Occipital lobe (tissue), 2 donors: ENCODE measurements around the gene PACSIN3. TPM values are rescaled to one million over a fixed set of nuclear protein-coding genes. Genes with fewer than 3 reads are reported as not detected.

ENCODE experiments used
- DNase-seq: peaks from one replicate; lab custom pipeline; 2025; lab: John Stamatoyannopoulos, UW
- total RNA-seq: library from RNA; depleted of rRNA; stranded (reverse); fragments of >200 nt; gene quantifications from one replicate; pipeline ENCODE4 v1.2.3, GENCODE V29; 2014

PACSIN3 gene
- total RNA-seq, 1 donor from 2014 or later: 3.9 TPM

DNA sequence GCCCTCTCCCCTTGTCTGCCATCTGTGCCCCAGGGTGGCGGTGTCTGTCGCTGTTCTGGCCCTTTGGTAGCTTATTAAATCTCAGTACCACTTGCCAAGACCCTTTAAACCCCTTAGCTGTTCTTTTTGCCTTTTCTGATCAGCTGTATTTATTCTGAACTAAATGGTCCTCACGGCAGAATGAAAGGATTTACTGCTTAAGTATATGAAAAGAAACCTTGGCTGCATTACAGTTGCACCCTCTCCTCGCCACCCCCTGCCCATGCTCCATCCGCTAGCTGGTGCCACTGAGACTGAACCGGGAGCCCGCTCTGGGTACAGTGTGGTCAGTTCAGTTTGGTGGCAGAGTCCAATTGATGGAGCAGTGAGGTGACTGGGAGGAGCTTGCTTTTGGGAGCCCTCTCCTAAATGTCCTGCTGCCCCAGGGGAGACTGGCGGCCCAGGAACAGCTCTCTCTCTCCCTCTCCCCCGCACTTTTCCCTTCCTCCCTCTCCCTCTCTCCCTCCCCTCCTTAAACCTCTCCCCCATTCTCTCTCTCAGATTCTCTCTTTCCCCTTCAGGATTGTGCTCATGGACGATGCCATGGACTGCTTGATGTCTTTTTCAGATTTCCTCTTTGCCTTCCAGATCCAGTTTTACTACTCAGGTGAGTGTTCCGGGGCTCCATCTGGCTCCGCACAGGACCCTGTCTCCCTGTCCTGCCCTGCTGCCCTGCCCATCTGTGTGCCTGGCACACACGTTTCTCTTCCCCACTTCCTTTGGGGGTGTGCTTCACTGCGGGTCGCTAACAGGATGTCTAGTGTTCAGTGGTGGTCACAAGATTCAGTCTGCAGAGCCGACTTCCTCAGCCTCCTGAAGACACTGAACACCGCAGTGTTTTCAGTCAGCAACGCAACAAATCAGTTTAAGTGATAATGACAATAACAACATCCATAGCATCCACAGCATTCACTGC is 31.3 kb downstream of the PACSIN3 start:
- no peak for DNase-seq

DNA sequence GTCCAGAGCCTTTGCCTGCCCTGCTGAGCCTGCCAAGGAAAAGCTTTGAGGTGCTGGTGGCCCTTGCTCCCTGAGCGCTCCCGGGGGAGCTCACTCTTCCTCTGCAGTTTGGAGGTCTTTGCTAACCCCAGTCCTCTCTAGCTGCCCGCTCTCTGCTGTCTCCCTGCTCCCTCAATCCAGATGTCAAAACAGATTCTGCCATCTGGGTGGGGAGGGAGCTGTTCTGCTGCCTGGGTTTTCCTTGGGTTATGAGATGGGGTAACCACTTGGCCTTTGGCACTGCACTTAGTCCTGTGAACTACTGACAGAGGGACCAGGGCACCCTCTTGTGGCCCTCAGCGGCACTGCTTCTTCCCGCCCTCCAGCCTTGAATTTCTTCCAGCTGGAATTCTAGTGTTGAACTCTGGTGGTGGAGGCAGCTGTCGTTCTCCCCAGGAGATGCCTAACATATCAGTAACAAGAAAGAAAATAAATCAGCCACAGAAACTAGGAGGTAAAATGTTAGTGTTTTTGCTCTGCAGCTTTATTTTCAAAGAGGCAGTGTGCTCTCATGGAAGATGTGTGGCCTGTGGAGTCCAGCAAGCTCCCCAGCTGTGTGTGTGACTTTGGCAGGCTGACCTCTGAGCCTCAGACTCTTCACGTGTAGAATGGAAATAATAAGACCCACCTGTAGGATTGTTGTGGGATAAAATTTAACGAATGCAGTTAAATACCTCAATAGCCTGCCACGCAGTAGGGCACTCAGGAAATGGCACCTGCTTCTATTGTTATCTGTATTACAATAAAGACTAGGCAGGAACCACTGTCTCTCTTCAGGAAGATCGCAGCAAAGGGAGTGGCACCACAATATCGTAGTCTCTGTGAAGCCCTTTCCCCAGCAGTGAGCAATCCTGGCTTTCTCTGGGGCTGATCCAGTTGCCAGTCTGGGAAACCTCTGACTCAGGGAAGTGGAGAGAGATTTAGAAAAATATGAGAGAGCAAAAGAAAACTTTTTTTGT is 33.0 kb downstream of the PACSIN3 start:
- peak; percentile 73 for DNase-seq

DNA sequence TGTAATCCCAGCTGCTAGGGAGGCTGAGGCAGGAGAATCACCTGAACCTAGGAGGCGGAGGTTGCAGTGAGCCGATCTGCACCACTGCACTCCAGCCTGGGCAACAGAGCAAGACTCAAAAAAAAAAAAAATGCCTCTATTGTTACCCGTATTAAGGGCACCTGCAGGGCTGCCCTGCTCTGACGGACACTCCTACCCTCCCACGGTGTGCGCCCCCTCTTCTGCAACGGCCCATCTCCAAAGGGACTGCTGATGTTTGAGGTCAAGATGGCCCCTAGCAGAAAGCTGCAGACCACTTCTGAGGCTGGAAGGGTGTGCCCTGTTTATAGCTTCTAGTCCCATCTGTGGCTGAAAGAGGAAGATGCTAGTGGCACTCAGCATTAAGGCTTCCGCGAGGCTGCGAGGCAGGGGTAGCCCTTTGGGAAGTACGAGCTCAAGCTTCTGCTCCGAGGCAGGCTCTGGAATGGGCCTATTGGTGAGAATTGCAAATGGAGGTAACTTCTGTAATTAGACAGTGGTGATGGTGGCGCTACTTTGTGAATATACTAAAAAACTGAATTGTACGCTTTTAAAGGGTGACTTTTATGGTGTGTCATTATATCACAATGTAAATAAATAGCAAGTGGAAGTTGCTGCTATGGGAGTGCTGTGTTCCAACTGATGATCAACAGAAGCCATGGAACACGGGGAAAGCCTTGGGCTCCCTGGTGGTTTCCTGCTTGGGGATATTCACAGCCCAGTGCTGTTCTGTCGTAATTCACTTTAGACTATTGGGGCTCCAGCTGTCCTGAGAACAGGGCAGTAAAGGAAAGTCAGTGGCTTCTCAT is 33.9 kb downstream of the PACSIN3 start:
- no peak for DNase-seq

DNA sequence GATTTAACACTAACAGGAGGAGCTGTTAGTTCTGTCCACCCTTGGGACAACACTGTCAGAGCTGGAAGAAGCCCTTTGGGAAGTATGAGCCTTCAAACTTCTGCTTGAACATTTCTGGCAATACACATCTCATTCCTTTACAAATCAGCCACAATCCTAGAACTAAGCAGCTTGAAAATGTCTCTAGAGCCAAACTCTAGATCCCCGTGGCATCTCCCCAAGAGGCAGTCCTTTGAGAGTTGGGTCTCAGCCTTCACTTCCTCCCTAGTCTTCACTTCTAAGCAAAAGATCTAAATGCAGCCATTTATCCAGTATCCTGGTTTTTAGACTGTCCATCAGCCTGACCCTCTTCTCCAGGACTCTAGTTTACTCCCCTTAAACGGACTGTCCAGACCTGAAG is 36.5 kb downstream of the PACSIN3 start:
- DNase-seq: no peak

DNA sequence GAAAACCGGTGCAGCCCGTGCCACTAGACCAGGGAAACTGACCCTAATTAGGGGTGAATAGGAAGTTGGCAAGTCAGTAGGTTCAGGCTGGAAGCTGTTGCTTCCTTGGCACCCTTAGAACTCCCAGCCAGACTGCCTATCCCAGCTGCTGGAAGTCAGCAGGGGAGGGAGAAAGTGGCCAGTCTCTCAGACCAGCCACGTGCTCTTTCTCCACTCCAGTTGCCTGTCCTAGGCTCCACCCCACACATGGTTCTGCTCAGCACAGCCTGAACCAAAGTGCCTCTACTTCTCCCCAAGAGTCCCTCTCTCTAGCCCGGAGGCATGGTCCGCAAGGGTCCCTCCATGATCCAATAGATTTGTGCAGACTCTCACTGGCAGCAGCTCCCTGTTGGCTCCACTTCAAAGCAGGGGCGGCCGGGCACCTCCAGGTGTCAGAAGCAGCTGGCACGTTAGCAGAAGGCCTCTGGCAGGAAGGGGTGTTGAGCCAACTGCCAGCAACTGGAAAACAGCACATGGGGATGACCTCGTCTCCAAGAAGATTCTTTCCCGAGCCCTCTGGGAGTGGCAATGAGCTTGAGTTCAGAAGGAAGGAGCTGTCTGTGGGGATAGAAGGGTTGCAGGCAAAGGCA is 37.2 kb downstream of the PACSIN3 start:
- DNase-seq: no peak

DNA sequence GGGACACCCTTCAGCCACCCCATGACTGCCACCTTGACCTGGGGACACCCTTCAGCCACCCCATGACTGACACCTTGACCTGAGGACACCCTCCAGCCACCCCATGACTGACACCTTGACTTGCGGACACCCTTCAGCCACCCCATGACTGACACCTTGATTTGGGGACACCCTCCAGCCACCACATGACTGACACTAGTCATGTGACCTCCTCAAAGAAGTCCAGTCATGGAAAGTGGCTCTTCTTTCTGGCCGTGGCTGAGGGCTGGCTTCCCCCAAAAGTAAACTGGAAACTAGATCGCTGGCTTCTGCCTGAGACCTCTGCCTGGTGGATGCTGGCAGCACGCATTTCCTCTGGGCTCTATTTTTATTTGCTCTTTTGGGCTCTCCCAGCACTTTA is 38.0 kb downstream of the PACSIN3 start:
- DNase-seq: no peak

DNA sequence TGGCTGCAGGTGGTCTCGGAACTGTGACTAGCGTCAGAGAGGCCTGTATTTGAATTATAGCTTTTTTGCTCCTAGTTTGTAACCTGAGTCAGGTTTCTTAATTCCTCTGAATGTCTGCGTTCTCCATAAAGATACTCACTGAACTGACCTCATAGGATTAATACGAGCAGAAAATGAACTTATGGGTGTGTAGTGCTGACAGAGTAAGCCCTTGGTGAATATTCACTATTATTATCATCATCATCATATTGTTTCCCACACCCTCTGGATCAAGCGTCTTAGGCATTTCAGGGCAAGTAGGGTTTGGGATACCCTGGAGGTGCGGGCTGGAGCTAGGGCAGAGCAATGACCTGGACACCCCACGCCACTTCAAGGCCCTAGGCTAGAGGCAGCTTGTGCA is 38.6 kb downstream of the PACSIN3 start:
- DNase-seq: no peak

DNA sequence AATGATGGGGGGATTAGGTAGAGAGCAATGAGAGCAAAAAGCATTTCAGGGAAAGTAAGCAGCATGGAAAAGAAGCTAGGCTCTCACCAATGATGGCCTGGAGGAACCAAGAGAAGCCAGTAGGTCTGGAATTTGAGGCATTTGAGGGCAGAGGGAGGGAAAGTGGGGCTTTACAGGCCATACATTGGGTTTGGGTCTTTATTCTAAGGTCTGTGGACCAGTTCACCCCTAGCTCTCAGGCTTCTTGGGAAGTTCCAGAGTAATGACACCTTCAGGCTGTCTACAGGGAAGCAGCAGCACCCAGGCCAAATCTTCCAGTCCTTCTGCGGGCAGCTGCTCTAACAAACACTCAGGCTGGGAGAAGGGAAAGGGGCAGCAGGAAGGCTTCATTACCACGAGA is 39.0 kb downstream of the PACSIN3 start:
- DNase-seq: no peak

DNA sequence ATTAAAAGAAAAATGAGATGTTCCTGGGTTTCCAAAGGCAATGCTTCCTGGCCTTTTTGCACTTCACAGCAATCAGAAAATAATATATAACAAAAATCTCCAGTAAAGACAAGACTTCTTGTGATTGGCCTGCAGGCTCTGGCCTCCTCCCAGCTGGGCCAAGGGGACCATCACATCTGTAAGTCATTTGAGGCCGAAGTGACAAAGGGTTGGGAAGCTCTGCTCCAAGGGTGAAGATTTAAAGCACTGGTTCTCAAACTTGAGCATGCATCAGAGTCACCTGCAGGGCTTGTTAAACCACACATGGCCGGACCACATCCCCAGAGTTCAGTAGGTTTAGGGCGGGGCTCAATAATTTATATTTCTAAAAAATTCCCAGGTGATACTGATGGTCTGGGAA is 41.7 kb downstream of the PACSIN3 start:
- DNase-seq: no peak

DNA sequence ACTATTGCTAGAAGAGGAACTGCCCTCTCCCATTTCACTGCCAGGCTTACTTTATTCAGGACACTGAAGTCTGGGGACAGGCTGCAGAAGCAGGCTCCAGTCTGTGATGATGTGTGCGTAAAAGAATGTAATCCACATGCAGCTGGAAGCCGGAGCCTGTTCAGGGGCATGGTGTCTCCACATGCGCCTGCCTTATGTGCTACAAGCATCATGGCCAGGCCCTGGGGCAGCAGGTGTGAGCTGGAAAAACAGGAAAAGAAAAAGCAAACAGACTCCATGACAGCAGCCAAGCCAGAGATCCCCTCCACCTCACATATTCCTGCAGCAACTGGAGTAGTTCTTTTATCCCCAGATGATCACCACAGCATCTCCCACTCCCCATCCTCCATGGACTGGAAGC is 42.9 kb downstream of the PACSIN3 start:
- DNase-seq: no peak

DNA sequence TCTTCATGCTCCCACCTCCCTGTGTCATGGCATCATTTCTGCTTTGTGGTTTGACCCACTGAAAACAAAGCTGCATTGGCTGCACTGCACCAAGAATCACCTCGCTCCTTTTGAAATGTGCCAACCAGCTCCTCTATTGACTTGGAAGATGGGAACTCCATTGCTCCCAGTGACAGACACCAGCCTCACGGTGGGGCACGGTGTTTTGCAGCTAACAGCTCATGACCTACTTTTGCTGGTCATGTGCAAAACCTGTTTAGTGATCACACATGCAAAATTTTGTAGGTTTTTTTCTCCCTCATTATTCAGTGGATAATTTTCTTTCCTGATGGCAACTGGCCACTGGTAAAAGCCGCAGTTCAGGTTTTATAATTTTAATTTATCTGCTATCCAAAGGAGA is 46.4 kb downstream of the PACSIN3 start:
- no peak for DNase-seq

DNA sequence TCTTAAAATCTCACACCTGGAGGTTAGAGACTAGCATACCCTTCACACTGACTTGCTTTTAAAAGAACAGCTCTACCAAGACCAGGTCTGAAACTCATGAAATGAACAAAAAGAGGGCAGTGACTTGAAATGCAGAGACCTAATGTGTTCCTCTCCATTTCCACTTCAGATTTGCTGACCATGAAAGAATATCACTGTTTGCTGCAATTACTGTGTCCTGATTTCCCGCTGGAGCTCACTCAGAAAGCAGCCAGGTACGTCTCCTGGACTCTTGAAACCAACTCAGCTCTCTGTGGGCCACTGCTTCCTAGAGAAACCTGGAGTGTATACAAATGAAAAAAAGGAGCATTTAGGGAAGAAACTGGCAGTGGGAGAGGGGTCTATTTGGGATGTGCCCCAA is 48.8 kb downstream of the PACSIN3 start:
- no peak for DNase-seq

DNA sequence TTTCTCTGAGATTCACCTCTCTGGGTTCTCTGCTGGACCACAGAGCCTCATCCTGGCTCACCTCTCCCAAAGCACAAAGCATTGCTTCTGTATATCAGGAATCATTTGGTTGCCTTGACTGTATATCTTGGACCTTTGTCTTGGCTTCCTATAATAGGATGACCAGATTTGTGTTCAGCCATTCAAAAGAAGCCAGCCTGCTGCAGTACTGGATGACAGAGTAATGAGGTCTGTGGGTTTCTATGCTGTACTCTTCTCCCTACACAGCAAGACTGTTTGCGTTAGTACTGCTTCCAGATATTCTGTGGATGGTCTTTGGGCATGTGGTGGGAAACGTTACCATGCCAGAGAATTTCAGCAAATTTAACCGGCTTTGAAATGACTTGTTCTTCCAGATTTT is 49.3 kb downstream of the PACSIN3 start:
- DNase-seq: no peak

DNA sequence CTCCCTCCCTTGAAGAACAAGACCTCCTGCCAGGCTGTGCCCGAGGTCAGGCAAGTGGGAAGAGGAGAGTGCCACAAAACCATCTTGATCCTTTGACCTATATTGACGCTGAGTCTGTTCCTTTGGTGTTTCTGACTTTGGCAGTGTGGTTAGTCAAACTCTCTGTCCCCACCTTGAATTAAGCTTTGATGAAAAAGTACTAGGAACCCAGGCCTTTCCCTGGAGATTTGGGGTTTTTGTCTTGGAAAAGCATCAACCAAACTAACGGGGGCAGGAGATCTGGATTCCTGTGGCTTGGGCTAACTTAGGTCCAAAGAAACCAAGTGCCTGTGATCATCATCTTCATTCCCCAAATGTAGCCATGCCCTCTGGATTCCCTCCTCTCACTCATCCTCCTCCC is 49.9 kb downstream of the PACSIN3 start:
- DNase-seq: no peak

DNA sequence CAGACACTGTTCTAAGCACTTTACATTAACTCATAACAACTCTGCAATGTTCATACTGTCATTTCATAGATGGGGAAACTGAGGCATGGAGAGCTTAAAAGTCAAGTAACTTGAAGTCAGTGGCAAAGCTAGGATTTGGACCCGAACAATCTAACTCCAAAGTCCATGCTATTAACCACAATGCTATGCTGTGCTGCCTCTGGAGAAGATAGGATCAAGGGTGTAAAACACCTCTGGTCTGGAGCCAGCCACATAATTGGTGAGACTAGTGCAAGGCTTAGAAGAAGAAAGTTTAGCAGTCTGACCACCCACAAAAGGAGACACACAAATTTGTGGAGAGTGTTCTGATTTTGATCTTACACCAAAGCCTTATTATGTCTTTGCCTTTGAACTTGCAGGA is 53.3 kb downstream of the PACSIN3 start:
- DNase-seq: no peak

DNA sequence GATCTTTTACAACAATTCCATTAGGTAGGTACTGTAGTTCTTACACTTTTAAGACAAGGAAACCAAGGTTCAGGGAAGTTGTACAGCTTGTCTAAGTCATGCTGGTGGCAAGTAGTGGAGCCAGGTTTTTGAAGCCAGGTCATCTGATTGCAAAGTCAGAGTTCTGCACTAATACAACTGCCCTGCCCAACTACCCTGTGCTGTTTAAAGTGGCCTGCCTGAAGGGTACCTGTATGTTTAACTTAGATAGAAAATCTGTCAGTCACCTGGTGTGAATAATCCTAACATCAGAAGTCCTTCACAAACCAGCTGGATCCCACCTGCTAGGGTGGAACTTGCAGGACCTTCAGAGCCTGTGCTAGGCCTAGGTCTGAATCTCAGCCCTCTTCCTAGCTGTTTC is 53.7 kb downstream of the PACSIN3 start:
- no peak for DNase-seq

DNA sequence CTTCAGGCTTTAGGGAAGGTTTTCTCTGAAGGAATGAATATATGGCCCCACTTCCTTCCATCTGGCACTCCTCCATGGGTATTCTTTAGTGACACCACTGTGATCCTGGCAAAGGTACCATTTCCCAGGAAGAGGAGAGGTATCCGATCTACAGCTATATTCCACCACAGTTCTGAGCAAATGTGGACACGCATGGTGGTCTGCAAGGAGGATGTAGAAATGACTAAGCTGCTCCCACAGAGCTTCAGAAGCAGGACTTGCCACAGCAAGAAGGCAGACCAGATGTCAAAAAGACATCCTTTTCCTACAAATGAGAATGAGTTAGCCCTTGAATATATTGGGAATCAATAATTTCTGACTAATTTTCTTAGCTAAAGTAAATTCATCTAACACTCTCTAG is 55.1 kb downstream of the PACSIN3 start:
- DNase-seq: no peak

DNA sequence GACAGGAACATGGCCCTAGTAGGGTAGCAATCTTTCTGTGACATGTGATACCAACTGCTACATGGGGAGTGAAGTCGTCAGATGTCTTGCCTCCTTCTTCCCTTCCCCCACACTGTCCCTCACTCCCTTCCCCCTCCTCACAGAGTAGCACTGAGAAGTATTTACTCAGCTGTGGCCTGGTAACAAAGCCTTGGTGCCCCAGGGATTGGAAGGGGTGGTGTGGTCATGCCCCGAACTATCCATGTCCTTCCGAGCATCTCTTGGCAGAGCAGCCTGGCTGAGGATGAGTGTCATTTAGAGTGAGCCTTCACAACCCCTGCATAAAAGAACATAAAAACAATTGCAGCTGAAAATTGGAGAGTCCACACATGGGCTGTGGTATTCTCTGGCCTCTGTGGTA is 55.7 kb downstream of the PACSIN3 start:
- DNase-seq: no peak
